ENCODE data around the gene TNFRSF8.

- TF ChIP-seq CTCF (IDR thresholded peaks at IDR 0.05 in 8 of 11, conservative IDR thresholded peaks at IDR 0.05 in 3 of 11) (no peak), POLR2A (IDR thresholded peaks at IDR 0.05) (no peak)
These were observed 105.5 kb downstream of the TNFRSF8 start for GRCh38 chr1:12168451-12169160.

All from spleen (tissue), 7 donors.